GM12878 (cell line): ENCODE data around the gene B3GALT5. TPM values are rescaled to one million over a fixed set of nuclear protein-coding genes. Genes with fewer than 3 reads are reported as not detected.

Source experiments
- ATAC-seq: fragments of 200-7000 bp; cut with Tn5 transposase; 3 replicates; pipeline ENCODE4 v1.9.1; 2020; ENCODE audit warnings: mild to moderate bottlenecking, moderate library complexity
- Bru-seq: library from RNA; stranded (reverse); fragments of 400-500 nt; gene quantifications from one replicate; lab custom pipeline; 2021; lab: Mats Ljungman, UMichigan
- BruChase-seq, 2 experiments: library from RNA; stranded (reverse); fragments of 400-500 nt; gene quantifications; one replicate each; lab custom pipeline; 2021; lab: Mats Ljungman, UMichigan
- BruUV-seq: library from RNA; stranded (reverse); fragments of 400-500 nt; replicated peaks from 2 replicates; lab custom pipeline; 2021; lab: Mats Ljungman, UMichigan
- CTCF ChIA-PET: fragments of 300-600 bp; sonication (Branson Sonifier 250); formaldehyde crosslinking; extraction: SDS; loops from one replicate; lab custom pipeline; 2021; ENCODE audit warnings: inconsistent platforms; lab: Yijun Ruan, JAX
- POLR2A ChIA-PET: fragments of 350-600 bp; formaldehyde crosslinking; extraction: SDS; loops from one replicate; lab custom pipeline; 2021; ENCODE audit warnings: inconsistent platforms; lab: Charles Lee
- RAD21 ChIA-PET: fragments of 300-600 bp; sonication (Branson Sonifier 250); formaldehyde crosslinking; loops from one replicate; lab custom pipeline; 2023; ENCODE audit warnings: antibody characterized with exemption; ENCODE audit not compliant: unreplicated experiment; lab: Charles Lee
- SMC1A ChIA-PET: fragments of 300-600 bp; sonication (Branson Sonifier 250); formaldehyde crosslinking; loops from one replicate; lab custom pipeline; 2023; ENCODE audit not compliant: unreplicated experiment, uncharacterized antibody; lab: Charles Lee
- DNase-seq: peaks from one replicate; pipeline ENCODE4 v3.0.0-alpha.2; 2011; ENCODE audit warnings: low read depth, low spot score
- FAIRE-seq: peaks from 3 replicates; lab custom pipeline; 2011; peaks lifted over from hg19 to GRCh38; lab: Jason Lieb, UNC
- H2AFZ ChIP-seq: 2 replicates; pipeline ENCODE4 v1.6.0; 2011; ENCODE audit warnings: low read depth, low read length, control low read depth; ENCODE audit not compliant: control insufficient read depth
- H3K27ac ChIP-seq: 2 replicates; pipeline ENCODE4 v1.5.1; 2011; ENCODE audit warnings: control low read depth; ENCODE audit not compliant: control insufficient read depth, insufficient read depth
- H3K27me3 ChIP-seq, 2 experiments: replicated peaks in 1 of 2; 2 replicates each; pipeline versions ENCODE4 v1.6.0 to v1.6.1; 2011; ENCODE audit warnings: low read length in 1 of 2; ENCODE audit not compliant: control insufficient read depth in 2 of 2, insufficient read depth in 2 of 2
- H3K36me3 ChIP-seq, 2 experiments: 2 replicates each; pipeline ENCODE4 v1.5.1; 2011; ENCODE audit warnings: low read length in 1 of 2; ENCODE audit not compliant: control insufficient read depth in 2 of 2, insufficient read depth in 2 of 2
- H3K4me1 ChIP-seq: 2 replicates; pipeline ENCODE4 v1.6.1; 2011; ENCODE audit warnings: mild to moderate bottlenecking, low read length, moderate library complexity, mixed read lengths; ENCODE audit not compliant: control insufficient read depth, insufficient read depth
- H3K4me2 ChIP-seq: 2 replicates; pipeline ENCODE4 v1.6.0; 2011; ENCODE audit warnings: control low read depth; ENCODE audit not compliant: control insufficient read depth, insufficient read depth
- H3K4me3 ChIP-seq: fragments of 200-600 bp; sonication (generic); 2 replicates; pipeline ENCODE4 v1.5.1; 2016
- H3K79me2 ChIP-seq: 2 replicates; pipeline ENCODE4 v1.6.0; 2011; ENCODE audit warnings: low read length; ENCODE audit not compliant: control insufficient read depth, insufficient read depth
- H3K9ac ChIP-seq: 2 replicates; pipeline ENCODE4 v1.8.0; 2011; ENCODE audit warnings: low read length, control low read depth, mixed read lengths; ENCODE audit not compliant: control insufficient read depth, insufficient read depth
- H3K9me3 ChIP-seq: replicated peaks from 3 replicates; pipeline ENCODE4 v1.5.1; 2011; ENCODE audit warnings: mild to moderate bottlenecking, low read length; ENCODE audit not compliant: control insufficient read depth, insufficient read depth
- H4K20me1 ChIP-seq: 2 replicates; pipeline ENCODE4 v1.6.0; 2011; ENCODE audit not compliant: control insufficient read depth, insufficient read depth
- ATF7 ChIP-seq: fragments of 450-650 bp; IDR thresholded peaks from 2 replicates; pipeline ENCODE4 v1.6.1; 2016; ENCODE audit warnings: low read depth, mild to moderate bottlenecking
- FOXM1 ChIP-seq: IDR thresholded peaks from 2 replicates; pipeline ENCODE4 v1.6.1; 2012; ENCODE audit warnings: low read depth, mild to moderate bottlenecking, inconsistent platforms, low read length, moderate library complexity
- HCFC1 ChIP-seq: fragments of 150-350 bp; IDR thresholded peaks from 2 replicates; pipeline ENCODE4 v1.6.1; 2014; ENCODE audit warnings: low read length
- MEF2A ChIP-seq: IDR thresholded peaks from 2 replicates; pipeline ENCODE4 v1.6.1; 2011; ENCODE audit warnings: low read depth, mild to moderate bottlenecking, low read length, moderate library complexity; ENCODE audit not compliant: insufficient read depth
- MTA3 ChIP-seq: IDR thresholded peaks from 2 replicates; pipeline ENCODE4 v1.6.1; 2012; ENCODE audit warnings: low read length, inconsistent platforms, borderline replicate concordance
- RUNX3 ChIP-seq: IDR thresholded peaks from 2 replicates; pipeline ENCODE4 v1.6.1; 2012; ENCODE audit warnings: low read length, inconsistent platforms
- SMAD1 ChIP-seq: fragments of 450-650 bp; IDR thresholded peaks from 2 replicates; pipeline ENCODE4 v1.6.1; 2018; ENCODE audit warnings: mild to moderate bottlenecking, low read depth; ENCODE audit not compliant: partially characterized antibody
- SREBF2 ChIP-seq: IDR thresholded peaks from 2 replicates; pipeline ENCODE4 v1.6.1; 2012; ENCODE audit warnings: mild to moderate bottlenecking, low read length
- SRF ChIP-seq, 2 experiments: IDR thresholded peaks; 2 replicates each; pipeline ENCODE4 v1.6.1; 2011; ENCODE audit warnings: low read depth in 2 of 2, low read length in 2 of 2, mild to moderate bottlenecking in 1 of 2, moderate library complexity in 1 of 2
- TAF1 ChIP-seq: IDR thresholded peaks from 2 replicates; pipeline ENCODE4 v1.6.1; 2011; ENCODE audit warnings: mild to moderate bottlenecking, low read depth, low read length, borderline replicate concordance
- TCF12 ChIP-seq: IDR thresholded peaks from 2 replicates; pipeline ENCODE4 v1.6.1; 2011; ENCODE audit warnings: low read depth, mild to moderate bottlenecking, low read length
- YY1 ChIP-seq: IDR thresholded peaks from 2 replicates; pipeline ENCODE4 v1.6.1; 2011; ENCODE audit warnings: low read depth, mild to moderate bottlenecking, low read length
- WGBS: methylation state at CpG from one replicate; pipeline ENCODE4 v1.1.6; 2016; ENCODE audit warnings: low lambda C conversion rate; ENCODE audit not compliant: insufficient replicate concordance, insufficient coverage; ENCODE audit errors: missing lambda C conversion rate; 5-methylcytosine and 5-hydroxymethylcytosine counted together
- in situ Hi-C: fragments of 300-500 bp; cut with MboI; formaldehyde crosslinking; loops from 9 replicates; pipeline ENCODE4 v1.14.3; 2018; ENCODE audit warnings: mixed read lengths
- intact Hi-C: fragments of 100-400 bp; cut with micrococcal nuclease; formaldehyde crosslinking; loops from one replicate; pipeline ENCODE4 v1.14.2; 2022; ENCODE audit not compliant: unreplicated experiment
- long read RNA-seq, 2 experiments: library from polyadenylated mRNA; unstranded; transcript quantifications; one replicate each; pipeline ENCODE4 v2.0.0, GENCODE V29; 2019 to 2020
- polyA minus RNA-seq, 3 experiments: library from RNA; depleted of rRNA, polyadenylated mRNA; stranded (reverse); fragments of >200 nt; gene quantifications; 2 replicates each; pipeline ENCODE4 v1.2.3, GENCODE V29; 2011
- polyA plus RNA-seq, 11 experiments: library from polyadenylated mRNA; depleted of rRNA in 4 of 11; unstranded in 6 of 11; stranded (reverse) in 5 of 11; fragments of >200 nt; fragmentation: Nextera tagmentation in 4 of 11; fragmentation: Illumina TruSeq in 1 of 11; extraction: Ambion mirVana in 4 of 11; extraction: Trizol in 1 of 11; gene quantifications; 1 replicate in 1 of 11; 2 replicates in 10 of 11; pipeline versions ENCODE4 v1.2.1 to v1.2.3, GENCODE V29; 2011 to 2016; ENCODE audit warnings: inconsistent platforms in 2 of 11, missing spikeins in 2 of 11, low read depth in 1 of 11
- total RNA-seq, 4 experiments: library from RNA; depleted of rRNA in 3 of 4; stranded (reverse); fragments of >200 nt in 3 of 4; fragmentation: Illumina TruSeq in 1 of 4; extraction: Trizol in 1 of 4; gene quantifications; 2 replicates each; pipeline versions ENCODE4 v1.2.1 to v1.2.3, GENCODE V29; 2013 to 2021
- TF ChIP-seq, protein P1 (sequence below): fragments of 450-650 bp; IDR thresholded peaks from 2 replicates; pipeline ENCODE4 v1.6.1; 2017; ENCODE audit warnings: borderline replicate concordance
- TF ChIP-seq, protein P2 (sequence below): fragments of 150-350 bp; IDR thresholded peaks from 2 replicates; pipeline ENCODE4 v1.6.1; 2014; ENCODE audit warnings: mild to moderate bottlenecking, low read depth, low read length
- TF ChIP-seq, protein P3 (sequence below): IDR thresholded peaks from 2 replicates; pipeline ENCODE4 v1.6.1; 2011; ENCODE audit warnings: borderline replicate concordance, low read depth, mild to moderate bottlenecking, moderate library complexity, low read length; ENCODE audit not compliant: insufficient read depth, poor library complexity, severe bottlenecking

B3GALT5 gene, protein sequence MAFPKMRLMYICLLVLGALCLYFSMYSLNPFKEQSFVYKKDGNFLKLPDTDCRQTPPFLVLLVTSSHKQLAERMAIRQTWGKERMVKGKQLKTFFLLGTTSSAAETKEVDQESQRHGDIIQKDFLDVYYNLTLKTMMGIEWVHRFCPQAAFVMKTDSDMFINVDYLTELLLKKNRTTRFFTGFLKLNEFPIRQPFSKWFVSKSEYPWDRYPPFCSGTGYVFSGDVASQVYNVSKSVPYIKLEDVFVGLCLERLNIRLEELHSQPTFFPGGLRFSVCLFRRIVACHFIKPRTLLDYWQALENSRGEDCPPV
- not detected in 2 replicates for total RNA-seq (2013; cell fraction: nucleolus; rRNA removed)
- total RNA-seq (2014; rRNA removed), result not detected in 2 replicates
- total RNA-seq (2014; rRNA removed; fragmentation: Illumina TruSeq; extraction: Trizol), result not detected in 2 replicates
- 0.03 and 0.08 TPM in 2 replicates for total RNA-seq (2021)
- not detected for polyA plus RNA-seq (2011; ENCODE audit: low read depth)
- 0.04 TPM in 1 of 2 replicates, not detected in the other for polyA plus RNA-seq (2011; rRNA removed)
- polyA plus RNA-seq (2011; cell fraction: cytosol; rRNA removed), result under 0.01 TPM in 2 replicates
- polyA plus RNA-seq (2011; cell fraction: nucleus; rRNA removed), result 0.01 and 0.04 TPM in 2 replicates
- polyA plus RNA-seq (2012), result not detected in 2 replicates
- polyA plus RNA-seq (2014; fragmentation: Illumina TruSeq; extraction: Trizol), result not detected in 2 replicates
- not detected for polyA plus RNA-seq (2014; fragmentation: Nextera tagmentation; extraction: Ambion mirVana)
- not detected in 2 replicates for polyA plus RNA-seq (2014; rRNA removed)
- polyA plus RNA-seq (2016; fragmentation: Nextera tagmentation; extraction: Ambion mirVana), result not detected
- polyA minus RNA-seq (2011; rRNA and poly(A)+ RNA removed), result under 0.01 TPM in 1 of 2 replicates, not detected in the other
- not detected in 2 replicates for polyA minus RNA-seq (2011; cell fraction: cytosol; rRNA and poly(A)+ RNA removed)
- polyA minus RNA-seq (2011; cell fraction: nucleus; rRNA and poly(A)+ RNA removed), result 0.10 TPM in 1 of 2 replicates, not detected in the other
- Bru-seq, nascent RNA, result percentile 5 among the genes with signal in this experiment
- BruChase-seq, experiment 1, labeled RNA remaining after a 6-hour chase, result percentile 2 among the genes with signal in this experiment
- percentile 9 among the genes with signal in this experiment for BruChase-seq, experiment 2, labeled RNA remaining after a 2-hour chase
- long read RNA-seq, experiment 1, result 0 reads
- long read RNA-seq, experiment 2, result 0 reads

DNA sequence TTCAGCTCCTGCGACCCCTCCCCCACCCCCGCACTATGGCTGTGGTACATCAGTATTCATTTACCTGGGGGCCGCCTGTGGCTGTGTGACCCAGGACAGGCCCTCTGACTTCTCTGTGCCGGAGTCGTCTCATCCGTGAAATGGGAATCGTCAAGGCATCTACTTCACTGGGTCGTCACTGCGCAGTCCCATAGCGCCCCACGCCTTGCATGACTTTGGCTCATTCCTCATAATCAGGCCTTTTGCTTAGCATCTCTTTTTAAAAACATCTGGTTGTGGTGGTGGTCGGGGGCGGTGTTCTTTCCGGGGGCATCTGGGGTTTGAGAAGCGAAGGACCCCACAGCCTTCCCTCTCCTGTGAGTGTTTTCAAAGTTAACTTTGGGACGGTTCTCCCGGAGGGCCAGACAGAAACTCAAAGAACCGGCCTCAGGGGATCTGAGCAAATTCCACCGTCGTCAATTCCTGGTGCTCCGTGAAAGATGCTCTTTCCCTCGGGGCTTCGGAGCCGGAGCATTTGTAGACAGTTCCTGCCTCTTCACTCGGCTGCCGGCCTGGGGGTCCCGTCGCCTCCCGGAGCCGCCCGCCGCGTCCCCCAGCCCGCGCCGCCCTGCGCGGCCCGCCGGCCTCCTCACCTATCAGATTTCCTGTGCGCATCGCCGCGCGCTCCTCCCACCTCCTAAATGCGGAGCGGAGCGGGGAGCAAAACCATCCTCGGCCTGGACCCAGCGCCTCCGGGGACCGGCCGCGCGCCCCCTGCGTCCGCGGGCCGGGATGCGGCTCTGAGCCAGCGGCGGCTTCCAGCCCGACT lies at the start of gene B3GALT5:
TSS of gene B3GALT5 (plus strand) at position 708 of the 808 bp plus-strand sequence. CDS start 47,620 bp downstream, outside the sequence.
- H3K79me2 ChIP-seq, result no peaks in the 10 kb centered on the region
- TF ChIP-seq SMAD1 (no peak), SRF (IDR thresholded peaks at IDR 0.05; ENCODE audit: low read depth in 2 of 2, low read length in 2 of 2) (no peak), MTA3 (no peak), TCF12 (no peak), RUNX3 (no peak), YY1 (no peak), TAF1 (no peak), SREBF2 (no peak), FOXM1 (no peak), HCFC1 (no peak), ATF7 (no peak), MEF2A (no peak)
- TF ChIP-seq, protein P1, sequence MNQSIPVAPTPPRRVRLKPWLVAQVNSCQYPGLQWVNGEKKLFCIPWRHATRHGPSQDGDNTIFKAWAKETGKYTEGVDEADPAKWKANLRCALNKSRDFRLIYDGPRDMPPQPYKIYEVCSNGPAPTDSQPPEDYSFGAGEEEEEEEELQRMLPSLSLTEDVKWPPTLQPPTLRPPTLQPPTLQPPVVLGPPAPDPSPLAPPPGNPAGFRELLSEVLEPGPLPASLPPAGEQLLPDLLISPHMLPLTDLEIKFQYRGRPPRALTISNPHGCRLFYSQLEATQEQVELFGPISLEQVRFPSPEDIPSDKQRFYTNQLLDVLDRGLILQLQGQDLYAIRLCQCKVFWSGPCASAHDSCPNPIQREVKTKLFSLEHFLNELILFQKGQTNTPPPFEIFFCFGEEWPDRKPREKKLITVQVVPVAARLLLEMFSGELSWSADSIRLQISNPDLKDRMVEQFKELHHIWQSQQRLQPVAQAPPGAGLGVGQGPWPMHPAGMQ, result no peak
- TF ChIP-seq, protein P2, sequence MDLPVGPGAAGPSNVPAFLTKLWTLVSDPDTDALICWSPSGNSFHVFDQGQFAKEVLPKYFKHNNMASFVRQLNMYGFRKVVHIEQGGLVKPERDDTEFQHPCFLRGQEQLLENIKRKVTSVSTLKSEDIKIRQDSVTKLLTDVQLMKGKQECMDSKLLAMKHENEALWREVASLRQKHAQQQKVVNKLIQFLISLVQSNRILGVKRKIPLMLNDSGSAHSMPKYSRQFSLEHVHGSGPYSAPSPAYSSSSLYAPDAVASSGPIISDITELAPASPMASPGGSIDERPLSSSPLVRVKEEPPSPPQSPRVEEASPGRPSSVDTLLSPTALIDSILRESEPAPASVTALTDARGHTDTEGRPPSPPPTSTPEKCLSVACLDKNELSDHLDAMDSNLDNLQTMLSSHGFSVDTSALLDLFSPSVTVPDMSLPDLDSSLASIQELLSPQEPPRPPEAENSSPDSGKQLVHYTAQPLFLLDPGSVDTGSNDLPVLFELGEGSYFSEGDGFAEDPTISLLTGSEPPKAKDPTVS, result no peak
- TF ChIP-seq, protein P3, sequence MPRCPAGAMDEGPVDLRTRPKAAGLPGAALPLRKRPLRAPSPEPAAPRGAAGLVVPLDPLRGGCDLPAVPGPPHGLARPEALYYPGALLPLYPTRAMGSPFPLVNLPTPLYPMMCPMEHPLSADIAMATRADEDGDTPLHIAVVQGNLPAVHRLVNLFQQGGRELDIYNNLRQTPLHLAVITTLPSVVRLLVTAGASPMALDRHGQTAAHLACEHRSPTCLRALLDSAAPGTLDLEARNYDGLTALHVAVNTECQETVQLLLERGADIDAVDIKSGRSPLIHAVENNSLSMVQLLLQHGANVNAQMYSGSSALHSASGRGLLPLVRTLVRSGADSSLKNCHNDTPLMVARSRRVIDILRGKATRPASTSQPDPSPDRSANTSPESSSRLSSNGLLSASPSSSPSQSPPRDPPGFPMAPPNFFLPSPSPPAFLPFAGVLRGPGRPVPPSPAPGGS, result no peak

More for the DNA sequence above, at the start of gene B3GALT5:
- no peak within 1 kb of the TSS for H3K4me2 ChIP-seq
- POLR2A ChIA-PET, result no interaction called here
- no peak within 1 kb of the TSS for H3K9ac ChIP-seq
- H3K4me1 ChIP-seq, result no peaks in the 10 kb centered on the region
- CTCF ChIA-PET, result no interaction called here
- H3K27me3 ChIP-seq, result no peaks in the 10 kb centered on the region; a peak in 1 of 4 replicates
- no peak within 1 kb of the TSS for H2AFZ ChIP-seq
- FAIRE-seq (no peak), ATAC-seq (no peak), DNase-seq (no peak)
- SMC1A ChIA-PET, result no interaction called here
- RAD21 ChIA-PET, result no interaction called here
- no peaks in the 10 kb centered on the region for H3K36me3 ChIP-seq
- no peak within 1 kb of the TSS for H3K4me3 ChIP-seq
- no peak within 1 kb of the TSS for H3K27ac ChIP-seq
- H4K20me1 ChIP-seq, result no peaks in the 10 kb centered on the region
- 48% methylated on average over 42 of the region's 63 CpGs for WGBS
- intact Hi-C loops, result no loop called here
- no peaks in the 10 kb centered on the region; the same call in 2 of the 3 replicates for H3K9me3 ChIP-seq
- BruUV-seq, result no TSS peak
- in situ Hi-C loops, result no loop called here
